WERI-Rb-1 (cell line): ENCODE measurements around the gene AFF2.

ENCODE experiments used
- DNase-seq: peaks from one replicate; pipeline ENCODE4 v3.0.0-alpha.2; 2020
- H3K27ac ChIP-seq: fragments of 250-450 bp; sonication (Bioruptor Pico); 2 replicates; pipeline ENCODE4 v1.5.1; 2020; ENCODE audit warnings: mild to moderate bottlenecking, moderate library complexity
- H3K27me3 ChIP-seq: fragments of 250-450 bp; sonication (Bioruptor Pico); 2 replicates; pipeline ENCODE4 v1.5.1; 2021; ENCODE audit warnings: mild to moderate bottlenecking, low read depth, moderate library complexity; ENCODE audit not compliant: insufficient read depth, severe bottlenecking
- H3K36me3 ChIP-seq: fragments of 250-450 bp; sonication (Bioruptor Pico); 2 replicates; pipeline ENCODE4 v1.5.1; 2020; ENCODE audit warnings: mild to moderate bottlenecking, moderate library complexity
- H3K4me3 ChIP-seq: 2 replicates; pipeline ENCODE4 v1.5.1; 2011; ENCODE audit warnings: low read depth, mild to moderate bottlenecking, control low read depth, low read length
- H3K9me3 ChIP-seq: fragments of 250-450 bp; sonication (Bioruptor Pico); 2 replicates; pipeline ENCODE4 v1.5.1; 2021; ENCODE audit warnings: mild to moderate bottlenecking, moderate library complexity; ENCODE audit not compliant: severe bottlenecking
- CTCF ChIP-seq: IDR thresholded peaks from 2 replicates; pipeline ENCODE4 v1.5.1; 2011; ENCODE audit warnings: low read depth, mild to moderate bottlenecking, control low read depth, inconsistent platforms, low read length

AFF2 gene

GRCh38 chrX:148629434-148629833 lies 129.0 kb downstream of the AFF2 start:
- Histone ChIP-seq H3K9me3 (no peaks in the 10 kb centered on the region), H3K27ac (no peak overlapping the region), H3K4me3 (no peak overlapping the region), H3K36me3 (no peaks in the 10 kb centered on the region), H3K27me3 (no peaks in the 10 kb centered on the region)
- no peak for DNase-seq
- TF ChIP-seq CTCF = no peak

GRCh38 chrX:148632444-148632843 lies 132.0 kb downstream of the AFF2 start:
- H3K27me3 ChIP-seq = no peaks in the 10 kb centered on the region
- no peak for DNase-seq
- H3K9me3 ChIP-seq = no peaks in the 10 kb centered on the region
- H3K4me3 ChIP-seq = no peak overlapping the region
- H3K36me3 ChIP-seq = no peaks in the 10 kb centered on the region
- H3K27ac ChIP-seq = no peak overlapping the region
- TF ChIP-seq CTCF = no peak

- Histone ChIP-seq H3K4me3 (no peak overlapping the region), H3K9me3 (no peaks in the 10 kb centered on the region), H3K27me3 (no peaks in the 10 kb centered on the region), H3K27ac (no peak overlapping the region), H3K36me3 (no peaks in the 10 kb centered on the region)
- TF ChIP-seq CTCF = no peak
- no peak for DNase-seq
Observed at GRCh38 chrX:148633218-148633908, 132.9 kb downstream of the AFF2 start.

GRCh38 chrX:148634591-148634990 lies 134.2 kb downstream of the AFF2 start:
- H3K36me3 ChIP-seq = no peaks in the 10 kb centered on the region

GRCh38 chrX:148643460-148643859 lies 143.0 kb downstream of the AFF2 start:
- no peaks in the 10 kb centered on the region for H3K9me3 ChIP-seq
- no peak for TF ChIP-seq CTCF
- H3K36me3 ChIP-seq = no peaks in the 10 kb centered on the region
- H3K27ac ChIP-seq = no peak overlapping the region
- H3K4me3 ChIP-seq = no peak overlapping the region
- no peaks in the 10 kb centered on the region for H3K27me3 ChIP-seq
- no peak for DNase-seq

More at GRCh38 chrX:148634591-148634990, 134.2 kb downstream of the AFF2 start:
- DNase-seq = peak; percentile 7
- Histone ChIP-seq H3K27me3 (no peaks in the 10 kb centered on the region), H3K4me3 (no peak overlapping the region), H3K27ac (peak overlapping the region; percentile 43; the same call in 1 of the 2 replicates), H3K9me3 (no peaks in the 10 kb centered on the region)
- TF ChIP-seq CTCF = no peak

GRCh38 chrX:148647651-148648050 lies 147.2 kb downstream of the AFF2 start:
- Histone ChIP-seq H3K36me3 (no peaks in the 10 kb centered on the region), H3K27ac (no peak overlapping the region), H3K27me3 (no peaks in the 10 kb centered on the region), H3K9me3 (no peaks in the 10 kb centered on the region), H3K4me3 (no peak overlapping the region)
- DNase-seq = no peak
- TF ChIP-seq CTCF = no peak
